Liver (tissue), 9 donors: Measurements from ENCODE around the gene DDX17. TPM values are rescaled to one million over a fixed set of nuclear protein-coding genes. Genes with fewer than 3 reads are reported as not detected.

Experiments
- DNase-seq: peaks from one replicate; pipeline ENCODE4 v3.0.0-alpha.2; 2017; ENCODE audit warnings: low spot score
- H3K27ac ChIP-seq, 2 donors: one replicate each; pipeline ENCODE4 v1.7.0; 2013; ENCODE audit warnings: inconsistent platforms in 2 of 2, low read length in 2 of 2, control low read depth in 1 of 2, low read depth in 1 of 2, mild to moderate bottlenecking in 1 of 2
- H3K27me3 ChIP-seq, 4 donors: one replicate each; pipeline versions ENCODE4 v1.6.1 to v1.7.0; 2013; ENCODE audit warnings: low read length in 3 of 4, inconsistent platforms in 1 of 4, mild to moderate bottlenecking in 1 of 4, moderate library complexity in 1 of 4; ENCODE audit not compliant: control insufficient read depth in 4 of 4, insufficient read depth in 4 of 4
- H3K36me3 ChIP-seq, 4 donors: one replicate each; pipeline versions ENCODE4 v1.6.1 to v1.7.0; 2013; ENCODE audit warnings: low read length in 3 of 4, mild to moderate bottlenecking in 3 of 4, low read depth in 1 of 4, moderate library complexity in 1 of 4; ENCODE audit not compliant: control insufficient read depth in 4 of 4, insufficient read depth in 3 of 4
- H3K4me1 ChIP-seq, 4 donors: one replicate each; pipeline versions ENCODE4 v1.6.1 to v1.7.0; 2013; ENCODE audit warnings: low read length in 3 of 4, mild to moderate bottlenecking in 3 of 4, moderate library complexity in 1 of 4; ENCODE audit not compliant: control insufficient read depth in 4 of 4, insufficient read depth in 4 of 4
- H3K4me3 ChIP-seq, 3 donors: one replicate each; pipeline versions ENCODE4 v1.6.1 to v1.7.0; 2013; ENCODE audit warnings: low read length in 3 of 3, control low read depth in 1 of 3, low read depth in 1 of 3, mild to moderate bottlenecking in 1 of 3
- H3K9ac ChIP-seq, 2 donors: one replicate each; pipeline ENCODE4 v1.7.0; 2013; ENCODE audit warnings: low read length in 2 of 2, mild to moderate bottlenecking in 2 of 2, moderate library complexity in 2 of 2, control low read depth in 1 of 2, low read depth in 1 of 2
- H3K9me3 ChIP-seq, 4 donors: one replicate each; pipeline versions ENCODE4 v1.6.1 to v1.7.0; 2013; ENCODE audit warnings: low read length in 3 of 4; ENCODE audit not compliant: control insufficient read depth in 4 of 4
- EGR1 ChIP-seq, 2 donors: IDR thresholded peaks; 2 replicates each; pipeline ENCODE4 v1.6.1; 2016 to 2018; ENCODE audit warnings: antibody characterized with exemption in 2 of 2, low read depth in 2 of 2
- FOXA1 ChIP-seq: IDR thresholded peaks from 2 replicates; pipeline ENCODE4 v1.6.1; 2016; ENCODE audit warnings: antibody characterized with exemption
- FOXA2 ChIP-seq: IDR thresholded peaks from 2 replicates; pipeline ENCODE4 v1.6.1; 2016; ENCODE audit warnings: antibody characterized with exemption
- HNF4A ChIP-seq, 2 donors: conservative IDR thresholded peaks; 2 replicates each; pipeline ENCODE4 v1.6.1; 2016; ENCODE audit warnings: antibody characterized with exemption in 2 of 2, mild to moderate bottlenecking in 2 of 2
- HNF4G ChIP-seq: IDR thresholded peaks from 2 replicates; pipeline ENCODE4 v1.6.1; 2016; ENCODE audit warnings: antibody characterized with exemption
- JUND ChIP-seq, 2 donors: IDR thresholded peaks; 2 replicates each; pipeline ENCODE4 v1.6.1; 2016; ENCODE audit warnings: antibody characterized with exemption in 2 of 2
- NR2F2 ChIP-seq: IDR thresholded peaks from 2 replicates; pipeline ENCODE4 v1.6.1; 2016; ENCODE audit warnings: antibody characterized with exemption
- RAD21 ChIP-seq, 2 donors: IDR thresholded peaks; 2 replicates each; pipeline ENCODE4 v1.6.1; 2016; ENCODE audit warnings: antibody characterized with exemption in 2 of 2, mild to moderate bottlenecking in 2 of 2
- RXRA ChIP-seq, 2 donors: IDR thresholded peaks; 2 replicates each; pipeline ENCODE4 v1.6.1; 2017 to 2018; ENCODE audit warnings: antibody characterized with exemption in 2 of 2, mild to moderate bottlenecking in 1 of 2
- SP1 ChIP-seq: IDR thresholded peaks from 2 replicates; pipeline ENCODE4 v1.6.1; 2018; ENCODE audit warnings: antibody characterized with exemption, mild to moderate bottlenecking
- TAF1 ChIP-seq: conservative IDR thresholded peaks from 2 replicates; pipeline ENCODE4 v1.6.1; 2016; ENCODE audit warnings: antibody characterized with exemption, mild to moderate bottlenecking
- YY1 ChIP-seq: IDR thresholded peaks from 2 replicates; pipeline ENCODE4 v1.6.1; 2016; ENCODE audit warnings: antibody characterized with exemption, mild to moderate bottlenecking
- WGBS: extraction: QIAGEN DNeasy Blood & Tissue Kit; methylation state at CpG from one replicate; pipeline ENCODE4 v1.1.7; 2013; 5-methylcytosine and 5-hydroxymethylcytosine counted together
- polyA plus RNA-seq, 2 donors: library from polyadenylated mRNA; stranded (reverse) in 1 of 2; unstranded in 1 of 2; fragments of 200-250 nt in 1 of 2; fragments of >200 nt in 1 of 2; fragmentation: Nextera tagmentation in 1 of 2; extraction: Ambion mirVana in 1 of 2; gene quantifications; one replicate each; pipeline versions ENCODE4 v1.2.1 to v1.2.3, GENCODE V29; 2013 to 2015
- total RNA-seq, 2 donors: library from RNA; depleted of rRNA; stranded (reverse); fragments of >200 nt; gene quantifications; one replicate each; pipeline ENCODE4 v1.2.3, GENCODE V29; 2014
- TF ChIP-seq, protein P1 (sequence below): IDR thresholded peaks from 2 replicates; pipeline ENCODE4 v1.6.1; 2016; ENCODE audit warnings: antibody characterized with exemption
- TF ChIP-seq, protein P2 (sequence below): IDR thresholded peaks from 2 replicates; pipeline ENCODE4 v1.6.1; 2016; ENCODE audit warnings: antibody characterized with exemption
- TF ChIP-seq, protein P3 (sequence below): fragments of 150-350 bp; IDR thresholded peaks from 2 replicates; pipeline ENCODE4 v1.5.1; 2017; ENCODE audit warnings: improper control_type of control experiment, low read depth, low read length; ENCODE audit not compliant: missing input control
- TF ChIP-seq, protein P4 (sequence below): IDR thresholded peaks from 2 replicates; pipeline ENCODE4 v1.6.1; 2016; ENCODE audit warnings: antibody characterized with exemption, mild to moderate bottlenecking
- TF ChIP-seq, protein P5 (sequence below): IDR thresholded peaks from 2 replicates; pipeline ENCODE4 v1.6.1; 2016; ENCODE audit warnings: antibody characterized with exemption
- donor health status: healthy.
- donor health status: healthy.
- donor health status: healthy.
- donor health status: healthy.
- donor health status: healthy.

The DDX17 gene
- total and polyA plus RNA-seq, 4 donors = 46.3 to 451 (median 173) TPM

DNA sequence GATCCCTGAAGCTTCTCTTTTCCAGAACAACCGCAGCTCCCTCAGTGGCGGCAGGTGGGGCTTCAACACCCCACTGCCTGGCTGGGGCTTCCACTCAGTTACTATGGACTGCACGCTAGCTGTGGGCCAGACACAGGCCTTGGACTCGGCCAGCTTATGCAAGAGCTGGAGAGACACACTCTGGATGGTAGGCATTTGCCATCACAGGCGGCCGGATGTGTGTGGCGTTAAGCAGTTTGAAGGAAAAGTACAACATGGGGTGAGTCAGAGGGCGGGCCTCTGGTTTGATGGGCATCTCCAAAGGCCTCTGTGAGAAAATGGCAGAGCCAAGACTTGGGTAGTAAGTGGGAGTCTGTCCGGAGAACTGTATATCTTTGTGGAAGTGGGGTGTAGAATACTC lies 68.7 kb downstream of the DDX17 start (continued):
- TF ChIP-seq, protein P1, sequence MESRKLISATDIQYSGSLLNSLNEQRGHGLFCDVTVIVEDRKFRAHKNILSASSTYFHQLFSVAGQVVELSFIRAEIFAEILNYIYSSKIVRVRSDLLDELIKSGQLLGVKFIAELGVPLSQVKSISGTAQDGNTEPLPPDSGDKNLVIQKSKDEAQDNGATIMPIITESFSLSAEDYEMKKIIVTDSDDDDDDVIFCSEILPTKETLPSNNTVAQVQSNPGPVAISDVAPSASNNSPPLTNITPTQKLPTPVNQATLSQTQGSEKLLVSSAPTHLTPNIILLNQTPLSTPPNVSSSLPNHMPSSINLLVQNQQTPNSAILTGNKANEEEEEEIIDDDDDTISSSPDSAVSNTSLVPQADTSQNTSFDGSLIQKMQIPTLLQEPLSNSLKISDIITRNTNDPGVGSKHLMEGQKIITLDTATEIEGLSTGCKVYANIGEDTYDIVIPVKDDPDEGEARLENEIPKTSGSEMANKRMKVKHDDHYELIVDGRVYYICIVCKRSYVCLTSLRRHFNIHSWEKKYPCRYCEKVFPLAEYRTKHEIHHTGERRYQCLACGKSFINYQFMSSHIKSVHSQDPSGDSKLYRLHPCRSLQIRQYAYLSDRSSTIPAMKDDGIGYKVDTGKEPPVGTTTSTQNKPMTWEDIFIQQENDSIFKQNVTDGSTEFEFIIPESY = no peak
- TF ChIP-seq FOXA2 = no peak
- TF ChIP-seq TAF1 = no peak
- TF ChIP-seq, protein P2, sequence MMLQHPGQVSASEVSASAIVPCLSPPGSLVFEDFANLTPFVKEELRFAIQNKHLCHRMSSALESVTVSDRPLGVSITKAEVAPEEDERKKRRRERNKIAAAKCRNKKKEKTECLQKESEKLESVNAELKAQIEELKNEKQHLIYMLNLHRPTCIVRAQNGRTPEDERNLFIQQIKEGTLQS = no peak
- TF ChIP-seq, protein P3, sequence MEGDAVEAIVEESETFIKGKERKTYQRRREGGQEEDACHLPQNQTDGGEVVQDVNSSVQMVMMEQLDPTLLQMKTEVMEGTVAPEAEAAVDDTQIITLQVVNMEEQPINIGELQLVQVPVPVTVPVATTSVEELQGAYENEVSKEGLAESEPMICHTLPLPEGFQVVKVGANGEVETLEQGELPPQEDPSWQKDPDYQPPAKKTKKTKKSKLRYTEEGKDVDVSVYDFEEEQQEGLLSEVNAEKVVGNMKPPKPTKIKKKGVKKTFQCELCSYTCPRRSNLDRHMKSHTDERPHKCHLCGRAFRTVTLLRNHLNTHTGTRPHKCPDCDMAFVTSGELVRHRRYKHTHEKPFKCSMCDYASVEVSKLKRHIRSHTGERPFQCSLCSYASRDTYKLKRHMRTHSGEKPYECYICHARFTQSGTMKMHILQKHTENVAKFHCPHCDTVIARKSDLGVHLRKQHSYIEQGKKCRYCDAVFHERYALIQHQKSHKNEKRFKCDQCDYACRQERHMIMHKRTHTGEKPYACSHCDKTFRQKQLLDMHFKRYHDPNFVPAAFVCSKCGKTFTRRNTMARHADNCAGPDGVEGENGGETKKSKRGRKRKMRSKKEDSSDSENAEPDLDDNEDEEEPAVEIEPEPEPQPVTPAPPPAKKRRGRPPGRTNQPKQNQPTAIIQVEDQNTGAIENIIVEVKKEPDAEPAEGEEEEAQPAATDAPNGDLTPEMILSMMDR = no peak
- no peak for TF ChIP-seq YY1

DNA sequence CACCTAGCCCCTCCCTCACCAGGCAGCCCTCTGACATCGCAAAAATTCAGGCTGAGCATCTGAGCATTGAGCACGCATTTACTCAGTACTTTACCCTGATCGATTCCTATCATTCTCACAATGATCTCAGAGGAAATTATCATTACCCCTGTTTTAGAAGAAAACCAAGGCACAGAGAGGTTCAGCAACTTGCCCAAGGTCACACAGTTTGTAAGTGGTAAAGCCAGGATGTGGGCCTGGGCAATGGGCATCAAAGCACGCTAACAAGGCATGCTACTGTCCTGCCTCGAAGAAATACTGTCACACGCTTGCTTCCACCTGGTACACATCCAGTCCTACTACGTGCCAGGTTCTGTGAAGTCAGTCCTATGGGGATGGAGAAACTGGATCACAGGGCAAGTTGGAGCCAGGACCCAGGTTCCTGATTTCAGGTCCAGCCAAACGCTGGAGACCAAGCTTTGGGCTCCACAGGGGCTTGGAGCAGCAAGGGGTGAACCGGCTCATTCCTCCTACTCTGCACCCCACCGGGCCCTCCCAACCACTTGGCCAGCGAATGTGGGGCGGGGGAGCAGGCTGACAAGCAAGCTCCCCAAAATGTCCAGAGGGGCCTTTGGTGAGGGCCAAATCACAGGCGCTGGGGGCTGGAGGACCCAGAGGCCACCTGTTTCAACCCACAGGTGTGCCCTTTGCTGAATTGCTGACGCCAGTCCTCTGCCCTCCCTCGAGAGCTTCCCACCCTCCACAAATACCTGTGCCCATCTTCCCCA lies 69.3 kb downstream of the DDX17 start:
- Histone ChIP-seq H3K27me3 (no peaks in the 10 kb centered on the region), H3K4me1 (no peaks in the 10 kb centered on the region), H3K4me3 (no peak overlapping the region), H3K36me3 (no peaks in the 10 kb centered on the region), H3K27ac (no peak overlapping the region), H3K9me3 (no peaks in the 10 kb centered on the region), H3K9ac (no peak overlapping the region)
- 92% methylated on average over 15 of the region's 15 CpGs for WGBS
- TF ChIP-seq, protein P1 = no peak
- no peak for TF ChIP-seq YY1
- TF ChIP-seq NR2F2 = no peak
- no peak for TF ChIP-seq RAD21 (IDR thresholded peaks at IDR 0.05)
- TF ChIP-seq, protein P3 = no peak
- no peak for TF ChIP-seq SP1
- TF ChIP-seq, protein P4, sequence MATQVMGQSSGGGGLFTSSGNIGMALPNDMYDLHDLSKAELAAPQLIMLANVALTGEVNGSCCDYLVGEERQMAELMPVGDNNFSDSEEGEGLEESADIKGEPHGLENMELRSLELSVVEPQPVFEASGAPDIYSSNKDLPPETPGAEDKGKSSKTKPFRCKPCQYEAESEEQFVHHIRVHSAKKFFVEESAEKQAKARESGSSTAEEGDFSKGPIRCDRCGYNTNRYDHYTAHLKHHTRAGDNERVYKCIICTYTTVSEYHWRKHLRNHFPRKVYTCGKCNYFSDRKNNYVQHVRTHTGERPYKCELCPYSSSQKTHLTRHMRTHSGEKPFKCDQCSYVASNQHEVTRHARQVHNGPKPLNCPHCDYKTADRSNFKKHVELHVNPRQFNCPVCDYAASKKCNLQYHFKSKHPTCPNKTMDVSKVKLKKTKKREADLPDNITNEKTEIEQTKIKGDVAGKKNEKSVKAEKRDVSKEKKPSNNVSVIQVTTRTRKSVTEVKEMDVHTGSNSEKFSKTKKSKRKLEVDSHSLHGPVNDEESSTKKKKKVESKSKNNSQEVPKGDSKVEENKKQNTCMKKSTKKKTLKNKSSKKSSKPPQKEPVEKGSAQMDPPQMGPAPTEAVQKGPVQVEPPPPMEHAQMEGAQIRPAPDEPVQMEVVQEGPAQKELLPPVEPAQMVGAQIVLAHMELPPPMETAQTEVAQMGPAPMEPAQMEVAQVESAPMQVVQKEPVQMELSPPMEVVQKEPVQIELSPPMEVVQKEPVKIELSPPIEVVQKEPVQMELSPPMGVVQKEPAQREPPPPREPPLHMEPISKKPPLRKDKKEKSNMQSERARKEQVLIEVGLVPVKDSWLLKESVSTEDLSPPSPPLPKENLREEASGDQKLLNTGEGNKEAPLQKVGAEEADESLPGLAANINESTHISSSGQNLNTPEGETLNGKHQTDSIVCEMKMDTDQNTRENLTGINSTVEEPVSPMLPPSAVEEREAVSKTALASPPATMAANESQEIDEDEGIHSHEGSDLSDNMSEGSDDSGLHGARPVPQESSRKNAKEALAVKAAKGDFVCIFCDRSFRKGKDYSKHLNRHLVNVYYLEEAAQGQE = no peak
- TF ChIP-seq TAF1 = no peak
- no peak for TF ChIP-seq FOXA2
- TF ChIP-seq HNF4A (conservative IDR thresholded peaks at IDR 0.05) = no peak
- no peak for TF ChIP-seq HNF4G
- TF ChIP-seq RXRA (IDR thresholded peaks at IDR 0.05) = no peak
- TF ChIP-seq EGR1 (IDR thresholded peaks at IDR 0.05; ENCODE audit: low read depth in 2 of 2) = no peak
- no peak for TF ChIP-seq JUND (IDR thresholded peaks at IDR 0.05)
- no peak for TF ChIP-seq FOXA1
- TF ChIP-seq, protein P5, sequence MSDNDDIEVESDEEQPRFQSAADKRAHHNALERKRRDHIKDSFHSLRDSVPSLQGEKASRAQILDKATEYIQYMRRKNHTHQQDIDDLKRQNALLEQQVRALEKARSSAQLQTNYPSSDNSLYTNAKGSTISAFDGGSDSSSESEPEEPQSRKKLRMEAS = no peak
- TF ChIP-seq, protein P2 = no peak
- DNase-seq = no peak
